K562 (cell line): ENCODE measurements around the gene PTPRR. TPM values are rescaled to one million over a fixed set of nuclear protein-coding genes. Genes with fewer than 3 reads are reported as not detected.
A peak's percentile ranks its signal among the peaks of the same experiment; 100 is the strongest.

Source experiments
- ARID1B ChIP-seq: fragments of 450-650 bp; IDR thresholded peaks from 2 replicates; pipeline ENCODE4 v1.6.1; 2016; ENCODE audit warnings: antibody characterized with exemption, mild to moderate bottlenecking, inconsistent platforms
- ASH1L ChIP-seq: fragments of 450-650 bp; IDR thresholded peaks from 2 replicates; pipeline ENCODE4 v1.6.1; 2018; ENCODE audit warnings: borderline replicate concordance, mild to moderate bottlenecking, low read depth; ENCODE audit not compliant: partially characterized antibody
- BRF1 ChIP-seq: IDR thresholded peaks from 3 replicates; pipeline ENCODE4 v1.6.1; 2011; ENCODE audit warnings: borderline replicate concordance, mild to moderate bottlenecking; ENCODE audit not compliant: insufficient read length; ENCODE audit errors: extremely low read depth
- DACH1 ChIP-seq: fragments of 450-650 bp; IDR thresholded peaks from 2 replicates; pipeline ENCODE4 v1.6.1; 2018; ENCODE audit not compliant: partially characterized antibody
- E2F3 ChIP-seq: fragments of 250-450 bp; sonication (Bioruptor Pico); IDR thresholded peaks from 2 replicates; pipeline ENCODE4 v1.4.0; 2020; ENCODE audit warnings: mild to moderate bottlenecking
- FOXJ3 ChIP-seq: sonication (generic); formaldehyde crosslinking; IDR thresholded peaks from 2 replicates; pipeline ENCODE4 v1.4.0; 2020; ENCODE audit warnings: mild to moderate bottlenecking, missing genetic modification reagents
- FOXP1 ChIP-seq: sonication (generic); formaldehyde crosslinking; IDR thresholded peaks from 2 replicates; pipeline ENCODE4 v1.8.0; 2022; ENCODE audit warnings: mild to moderate bottlenecking, missing genetic modification reagents
- HDAC3 ChIP-seq: fragments of 450-650 bp; IDR thresholded peaks from 2 replicates; pipeline ENCODE4 v1.6.1; 2018; ENCODE audit warnings: borderline replicate concordance, mild to moderate bottlenecking, moderate library complexity; ENCODE audit not compliant: partially characterized antibody
- KLF13 ChIP-seq: fragments of 450-650 bp; IDR thresholded peaks from 2 replicates; pipeline ENCODE4 v1.6.1; 2016; ENCODE audit warnings: missing genetic modification characterization, low read depth, mild to moderate bottlenecking, missing compliant biosample characterization, moderate library complexity, borderline replicate concordance
- KLF16 ChIP-seq: IDR thresholded peaks from 2 replicates; pipeline ENCODE4 v1.6.1; 2016; ENCODE audit warnings: antibody characterized with exemption
- MCM3 ChIP-seq: fragments of 450-650 bp; IDR thresholded peaks from 2 replicates; pipeline ENCODE4 v1.6.1; 2016
- MEF2D ChIP-seq: conservative IDR thresholded peaks from 2 replicates; pipeline ENCODE4 v1.6.1; 2016; ENCODE audit warnings: low read depth, missing genetic modification characterization, missing compliant biosample characterization
- POLR2H ChIP-seq: IDR thresholded peaks from 2 replicates; pipeline ENCODE4 v1.6.1; 2016; ENCODE audit warnings: missing genetic modification characterization, low read depth, mild to moderate bottlenecking, control low read depth, missing compliant biosample characterization, moderate library complexity
- RBM22 ChIP-seq: fragments of 200-400 bp; formaldehyde crosslinking; IDR thresholded peaks from 2 replicates; pipeline ENCODE4 v1.6.1; 2018; ENCODE audit warnings: low read length, low read depth; ENCODE audit not compliant: poor library complexity, severe bottlenecking
- U2AF1 ChIP-seq: fragments of 200-400 bp; formaldehyde crosslinking; optimal IDR thresholded peaks from 2 replicates; pipeline ENCODE3; 2017; ENCODE audit warnings: mild to moderate bottlenecking, low read depth, low read length, moderate library complexity
- ZBTB8A ChIP-seq: fragments of 450-650 bp; IDR thresholded peaks from 2 replicates; pipeline ENCODE4 v1.6.1; 2018; ENCODE audit warnings: mild to moderate bottlenecking, moderate library complexity; ENCODE audit not compliant: partially characterized antibody
- ZEB2 ChIP-seq: fragments of 450-650 bp; IDR thresholded peaks from 2 replicates; pipeline ENCODE4 v1.6.1; 2016
- ZNF124 ChIP-seq: sonication (generic); formaldehyde crosslinking; IDR thresholded peaks from 2 replicates; pipeline ENCODE4 v1.8.1; 2022; ENCODE audit warnings: missing genetic modification reagents
- ZNF699 ChIP-seq: fragments of 250-450 bp; sonication (Bioruptor Pico); IDR thresholded peaks from 2 replicates; pipeline ENCODE4 v1.8.0; 2021; ENCODE audit warnings: mild to moderate bottlenecking, moderate library complexity; ENCODE audit not compliant: insufficient replicate concordance
- polyA plus RNA-seq, 8 experiments: library from polyadenylated mRNA; depleted of rRNA in 4 of 8; stranded (reverse) in 5 of 8; unstranded in 3 of 8; fragments of >200 nt; fragmentation: Nextera tagmentation in 2 of 8; fragmentation: Illumina TruSeq in 1 of 8; extraction: Ambion mirVana in 2 of 8; extraction: Trizol in 1 of 8; gene quantifications; 2 replicates each; pipeline versions ENCODE4 v1.2.1 to v1.2.3, GENCODE V29; 2011 to 2014; ENCODE audit warnings: inconsistent platforms in 1 of 8, missing spikeins in 1 of 8
- total RNA-seq, 7 experiments: library from RNA; depleted of rRNA in 6 of 7; stranded (reverse); fragments of >200 nt in 6 of 7; fragmentation: Illumina TruSeq in 2 of 7; extraction: Trizol in 2 of 7; gene quantifications; 2 replicates each; pipeline versions ENCODE4 v1.2.1 to v1.2.3, GENCODE V29; 2011 to 2021; ENCODE audit warnings: low replicate concordance in 1 of 7
- TF ChIP-seq, protein P1 (sequence below): fragments of 450-650 bp; IDR thresholded peaks from 2 replicates; pipeline ENCODE4 v1.6.1; 2018; ENCODE audit not compliant: partially characterized antibody
- TF ChIP-seq, protein P2 (sequence below): fragments of 250-450 bp; sonication (Bioruptor Pico); IDR thresholded peaks from 2 replicates; pipeline ENCODE4 v1.5.0; 2020; ENCODE audit warnings: mild to moderate bottlenecking, borderline replicate concordance
- TF ChIP-seq, protein P3 (sequence below), 2 experiments: fragments of 200-800 bp in 1 of 2; sonication (Bioruptor generic) in 1 of 2; sonication (generic) in 1 of 2; formaldehyde crosslinking in 1 of 2; IDR thresholded peaks in 1 of 2; conservative IDR thresholded peaks in 1 of 2; 2 replicates each; pipeline versions ENCODE4 v1.5.0 to v1.6.1; 2016 to 2020; ENCODE audit warnings: missing compliant biosample characterization in 1 of 2, missing genetic modification characterization in 1 of 2, missing genetic modification reagents in 1 of 2

PTPRR gene
- total and polyA plus RNA-seq, 9 of the 15 experiments (the other 6 are each of a cell fraction or from before 2014, with no cell fraction given): 6.6 to 41.7 (median 12.3) TPM

DNA sequence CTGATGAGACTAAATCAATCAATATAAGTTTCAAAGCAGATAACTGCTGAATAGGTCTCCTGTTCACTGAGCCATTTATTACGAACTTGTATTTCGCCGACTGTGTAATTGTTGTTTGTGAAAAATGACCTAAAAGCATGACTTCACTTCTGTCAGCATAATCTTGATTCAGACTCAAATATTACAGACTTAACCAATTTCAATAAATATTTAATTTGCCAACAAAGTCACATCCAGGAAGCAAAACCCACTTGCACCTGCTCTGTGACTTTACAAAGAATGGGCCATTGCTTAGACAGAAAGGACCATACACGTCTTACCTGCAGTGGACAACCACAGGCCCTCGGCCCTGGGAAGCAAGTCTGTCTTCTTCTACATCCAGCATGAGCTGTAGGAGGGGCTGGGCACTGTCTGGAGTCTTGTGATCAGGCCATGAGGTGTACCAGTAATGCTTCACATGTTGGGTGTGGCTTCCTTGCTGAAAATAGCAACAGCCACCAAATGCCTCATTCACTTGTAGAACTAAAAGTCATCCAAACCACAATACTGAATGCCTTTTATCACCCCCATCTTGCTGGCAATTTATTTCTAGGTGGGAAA lies 259.8 kb downstream of the PTPRR start (continued):
- TF ChIP-seq KLF13 (tag) (peak; percentile 53; the same call in 1 of the 2 replicates), FOXJ3 (CRISPR knock-in tag) (no peak), MCM3 (no peak), ZNF124 (no peak), POLR2H (tag) (peak; percentile 80), ASH1L (no peak), BRF1 (no peak), U2AF1 (no peak), MEF2D (tag) (peak; percentile 99), ZEB2 (peak; percentile 79; the same call in 1 of the 2 replicates), HDAC3 (peak; percentile 35), ZNF699 (CRISPR knock-in tag) (no peak), DACH1 (no peak), ZBTB8A (no peak), FOXP1 (CRISPR knock-in tag) (no peak), KLF16 (peak; percentile 64), E2F3 (CRISPR knock-in tag) (no peak), ARID1B (peak; percentile 66), RBM22 (no peak)
- TF ChIP-seq, protein P1, sequence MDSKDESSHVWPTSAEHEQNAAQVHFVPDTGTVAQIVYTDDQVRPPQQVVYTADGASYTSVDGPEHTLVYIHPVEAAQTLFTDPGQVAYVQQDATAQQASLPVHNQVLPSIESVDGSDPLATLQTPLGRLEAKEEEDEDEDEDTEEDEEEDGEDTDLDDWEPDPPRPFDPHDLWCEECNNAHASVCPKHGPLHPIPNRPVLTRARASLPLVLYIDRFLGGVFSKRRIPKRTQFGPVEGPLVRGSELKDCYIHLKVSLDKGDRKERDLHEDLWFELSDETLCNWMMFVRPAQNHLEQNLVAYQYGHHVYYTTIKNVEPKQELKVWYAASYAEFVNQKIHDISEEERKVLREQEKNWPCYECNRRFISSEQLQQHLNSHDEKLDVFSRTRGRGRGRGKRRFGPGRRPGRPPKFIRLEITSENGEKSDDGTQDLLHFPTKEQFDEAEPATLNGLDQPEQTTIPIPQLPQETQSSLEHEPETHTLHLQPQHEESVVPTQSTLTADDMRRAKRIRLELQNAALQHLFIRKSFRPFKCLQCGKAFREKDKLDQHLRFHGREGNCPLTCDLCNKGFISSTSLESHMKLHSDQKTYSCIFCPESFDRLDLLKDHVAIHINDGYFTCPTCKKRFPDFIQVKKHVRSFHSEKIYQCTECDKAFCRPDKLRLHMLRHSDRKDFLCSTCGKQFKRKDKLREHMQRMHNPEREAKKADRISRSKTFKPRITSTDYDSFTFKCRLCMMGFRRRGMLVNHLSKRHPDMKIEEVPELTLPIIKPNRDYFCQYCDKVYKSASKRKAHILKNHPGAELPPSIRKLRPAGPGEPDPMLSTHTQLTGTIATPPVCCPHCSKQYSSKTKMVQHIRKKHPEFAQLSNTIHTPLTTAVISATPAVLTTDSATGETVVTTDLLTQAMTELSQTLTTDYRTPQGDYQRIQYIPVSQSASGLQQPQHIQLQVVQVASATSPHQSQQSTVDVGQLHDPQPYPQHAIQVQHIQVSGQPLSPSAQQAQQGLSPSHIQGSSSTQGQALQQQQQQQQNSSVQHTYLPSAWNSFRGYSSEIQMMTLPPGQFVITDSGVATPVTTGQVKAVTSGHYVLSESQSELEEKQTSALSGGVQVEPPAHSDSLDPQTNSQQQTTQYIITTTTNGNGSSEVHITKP: no peak
- TF ChIP-seq, protein P2, sequence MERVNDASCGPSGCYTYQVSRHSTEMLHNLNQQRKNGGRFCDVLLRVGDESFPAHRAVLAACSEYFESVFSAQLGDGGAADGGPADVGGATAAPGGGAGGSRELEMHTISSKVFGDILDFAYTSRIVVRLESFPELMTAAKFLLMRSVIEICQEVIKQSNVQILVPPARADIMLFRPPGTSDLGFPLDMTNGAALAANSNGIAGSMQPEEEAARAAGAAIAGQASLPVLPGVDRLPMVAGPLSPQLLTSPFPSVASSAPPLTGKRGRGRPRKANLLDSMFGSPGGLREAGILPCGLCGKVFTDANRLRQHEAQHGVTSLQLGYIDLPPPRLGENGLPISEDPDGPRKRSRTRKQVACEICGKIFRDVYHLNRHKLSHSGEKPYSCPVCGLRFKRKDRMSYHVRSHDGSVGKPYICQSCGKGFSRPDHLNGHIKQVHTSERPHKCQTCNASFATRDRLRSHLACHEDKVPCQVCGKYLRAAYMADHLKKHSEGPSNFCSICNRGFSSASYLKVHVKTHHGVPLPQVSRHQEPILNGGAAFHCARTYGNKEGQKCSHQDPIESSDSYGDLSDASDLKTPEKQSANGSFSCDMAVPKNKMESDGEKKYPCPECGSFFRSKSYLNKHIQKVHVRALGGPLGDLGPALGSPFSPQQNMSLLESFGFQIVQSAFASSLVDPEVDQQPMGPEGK (CRISPR knock-in tag): no peak
- TF ChIP-seq, protein P3, sequence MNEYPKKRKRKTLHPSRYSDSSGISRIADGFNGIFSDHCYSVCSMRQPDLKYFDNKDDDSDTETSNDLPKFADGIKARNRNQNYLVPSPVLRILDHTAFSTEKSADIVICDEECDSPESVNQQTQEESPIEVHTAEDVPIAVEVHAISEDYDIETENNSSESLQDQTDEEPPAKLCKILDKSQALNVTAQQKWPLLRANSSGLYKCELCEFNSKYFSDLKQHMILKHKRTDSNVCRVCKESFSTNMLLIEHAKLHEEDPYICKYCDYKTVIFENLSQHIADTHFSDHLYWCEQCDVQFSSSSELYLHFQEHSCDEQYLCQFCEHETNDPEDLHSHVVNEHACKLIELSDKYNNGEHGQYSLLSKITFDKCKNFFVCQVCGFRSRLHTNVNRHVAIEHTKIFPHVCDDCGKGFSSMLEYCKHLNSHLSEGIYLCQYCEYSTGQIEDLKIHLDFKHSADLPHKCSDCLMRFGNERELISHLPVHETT (CRISPR knock-in tag; conservative IDR thresholded peaks at IDR 0.05 in 1 of 2, IDR thresholded peaks at IDR 0.05 in 1 of 2): peak in 1 of 2 experiments; percentile 13; a peak in 1 of 4 replicates
